GM12801 (cell line): ENCODE measurements around the gene PLCD3.

ENCODE experiments used
- CTCF ChIP-seq: IDR thresholded peaks from one replicate; pipeline ENCODE4 v1.5.1; 2011; ENCODE audit warnings: control low read depth; ENCODE audit not compliant: insufficient read length; ENCODE audit errors: extremely low read depth

Gene PLCD3, protein sequence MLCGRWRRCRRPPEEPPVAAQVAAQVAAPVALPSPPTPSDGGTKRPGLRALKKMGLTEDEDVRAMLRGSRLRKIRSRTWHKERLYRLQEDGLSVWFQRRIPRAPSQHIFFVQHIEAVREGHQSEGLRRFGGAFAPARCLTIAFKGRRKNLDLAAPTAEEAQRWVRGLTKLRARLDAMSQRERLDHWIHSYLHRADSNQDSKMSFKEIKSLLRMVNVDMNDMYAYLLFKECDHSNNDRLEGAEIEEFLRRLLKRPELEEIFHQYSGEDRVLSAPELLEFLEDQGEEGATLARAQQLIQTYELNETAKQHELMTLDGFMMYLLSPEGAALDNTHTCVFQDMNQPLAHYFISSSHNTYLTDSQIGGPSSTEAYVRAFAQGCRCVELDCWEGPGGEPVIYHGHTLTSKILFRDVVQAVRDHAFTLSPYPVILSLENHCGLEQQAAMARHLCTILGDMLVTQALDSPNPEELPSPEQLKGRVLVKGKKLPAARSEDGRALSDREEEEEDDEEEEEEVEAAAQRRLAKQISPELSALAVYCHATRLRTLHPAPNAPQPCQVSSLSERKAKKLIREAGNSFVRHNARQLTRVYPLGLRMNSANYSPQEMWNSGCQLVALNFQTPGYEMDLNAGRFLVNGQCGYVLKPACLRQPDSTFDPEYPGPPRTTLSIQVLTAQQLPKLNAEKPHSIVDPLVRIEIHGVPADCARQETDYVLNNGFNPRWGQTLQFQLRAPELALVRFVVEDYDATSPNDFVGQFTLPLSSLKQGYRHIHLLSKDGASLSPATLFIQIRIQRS

GRCh38 chr17:45132320-45132571 lies at the start of gene PLCD3:
PLCD3 (minus strand) TSS chr17:45132515; CDS start chr17:45132410, 105 bp downstream.
- no peak for TF ChIP-seq CTCF

DNA sequence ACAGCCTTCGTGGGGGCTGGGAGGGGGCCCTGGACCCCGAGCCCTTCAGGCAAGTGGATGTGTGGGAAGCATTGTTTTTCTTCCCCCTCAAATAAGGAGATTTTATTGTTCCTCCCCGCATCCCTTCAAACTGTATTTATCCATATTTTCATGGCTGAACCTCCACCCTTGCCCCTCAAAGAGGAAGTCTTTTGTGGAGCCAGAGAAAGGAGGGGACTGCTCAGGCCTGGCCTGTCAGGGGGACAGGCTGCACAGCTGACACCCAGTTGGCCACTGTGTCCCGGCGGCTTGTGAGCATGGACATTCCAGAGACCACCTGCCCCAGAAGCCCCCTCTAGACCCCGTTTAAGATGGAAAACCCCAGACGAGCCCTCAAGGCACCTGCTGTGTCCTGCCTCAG lies 45.2 kb upstream of the PLCD3 start:
- no peak for TF ChIP-seq CTCF

- TF ChIP-seq CTCF, result no peak
Measured at GRCh38 chr17:45175759-45176115, 43.4 kb upstream of the PLCD3 start.

- TF ChIP-seq CTCF, result no peak
Measured at GRCh38 chr17:45172541-45173286, 40.4 kb upstream of the PLCD3 start.

DNA sequence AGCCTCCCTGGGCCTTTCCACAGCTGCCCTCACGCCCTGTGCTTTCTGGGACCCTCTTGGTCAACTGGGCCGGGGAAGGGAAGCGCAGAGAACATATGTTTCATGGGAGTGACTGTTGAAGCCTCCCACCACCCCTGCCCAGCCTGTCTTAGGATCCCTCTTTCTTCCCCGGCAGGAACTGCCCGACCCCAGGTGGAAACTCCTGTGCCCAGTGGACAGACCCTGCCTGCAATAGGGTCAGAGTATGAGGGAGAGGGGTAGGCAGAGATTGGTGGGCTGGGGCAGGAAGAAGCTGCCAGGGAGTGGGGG lies 39.9 kb upstream of the PLCD3 start:
- no peak for TF ChIP-seq CTCF

- TF ChIP-seq CTCF, result no peak
Measured at GRCh38 chr17:45171338-45172231, 39.3 kb upstream of the PLCD3 start.

DNA sequence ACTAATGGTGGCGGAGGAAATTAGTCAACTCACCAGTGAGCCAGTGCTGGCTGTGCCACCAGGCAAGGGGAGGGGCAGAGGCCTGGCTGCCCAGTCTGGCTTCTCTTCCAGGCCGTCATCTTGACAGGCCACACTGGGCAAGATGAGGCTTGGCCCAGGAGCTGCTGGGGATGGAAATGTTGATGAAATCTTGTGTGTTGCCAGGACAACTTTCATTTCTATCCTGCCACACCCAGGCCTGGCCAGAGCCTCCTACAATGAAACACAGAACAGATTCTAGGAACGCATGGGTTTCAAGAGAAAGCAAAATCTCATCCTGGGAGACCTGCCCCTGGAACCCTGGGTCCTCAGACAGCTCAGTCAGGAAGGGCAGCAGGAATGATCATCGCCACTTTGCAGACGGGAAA lies 38.6 kb upstream of the PLCD3 start:
- no peak for TF ChIP-seq CTCF
